HG02763 (cell line): ENCODE data around the gene EVX2.

Experiments
- ATAC-seq: cut with Tn5 transposase; IDR thresholded peaks from one replicate; pipeline ENCODE4 v1.9.1; 2021; ENCODE audit warnings: mild to moderate bottlenecking, moderate library complexity; ENCODE audit not compliant: unreplicated experiment

The EVX2 gene

DNA sequence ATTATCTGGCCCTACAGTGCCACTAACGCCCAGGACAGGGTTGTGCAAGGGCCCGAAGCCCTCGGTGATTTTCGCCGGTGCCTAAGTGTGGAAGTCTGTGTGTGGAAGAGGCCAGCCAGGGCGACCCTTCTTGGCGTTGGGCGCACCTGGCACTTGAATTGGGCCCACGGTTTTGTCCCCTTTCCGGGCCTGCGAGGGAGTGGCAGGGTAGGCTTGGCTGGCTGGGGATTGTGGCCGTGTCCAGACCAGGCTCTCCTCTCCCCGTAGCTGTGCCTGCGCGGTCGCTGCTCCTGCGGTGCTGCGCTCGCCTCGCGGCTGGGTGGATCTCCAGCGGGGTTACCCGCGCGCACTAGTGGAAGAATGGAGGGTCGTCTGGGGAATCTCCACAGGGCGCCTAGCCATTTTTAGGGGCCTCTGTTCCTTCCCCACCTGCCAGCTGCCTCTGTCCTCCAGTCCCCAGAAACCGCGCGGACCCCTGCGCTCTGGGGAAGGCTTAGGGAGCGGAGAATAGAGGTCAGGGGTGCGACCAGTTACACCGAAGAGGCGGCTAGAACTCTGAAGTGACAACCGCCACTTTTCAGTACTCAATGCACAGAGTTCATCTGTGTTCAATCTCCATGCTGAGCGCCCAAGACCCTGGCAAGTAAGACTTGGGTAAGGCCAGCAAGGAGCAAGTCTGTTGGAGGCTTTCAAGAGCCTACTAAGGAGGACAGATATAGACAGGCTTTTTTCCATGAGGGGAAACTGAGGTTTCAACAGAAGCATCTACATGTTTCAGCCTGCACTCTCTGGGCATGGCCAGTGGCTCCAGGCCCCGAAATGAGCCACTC lies 16.0 kb downstream of the EVX2 start:
- no peak for ATAC-seq

GRCh38 chr2:176066645-176067588 lies 16.8 kb downstream of the EVX2 start:
- ATAC-seq: no peak

- no peak for ATAC-seq
Measured at GRCh38 chr2:176063958-176064357, 19.8 kb downstream of the EVX2 start.

GRCh38 chr2:176056406-176056805 lies 27.4 kb downstream of the EVX2 start:
- ATAC-seq: no peak

- no peak for ATAC-seq
Measured at GRCh38 chr2:176039375-176039774, 44.4 kb downstream of the EVX2 start.

GRCh38 chr2:176038694-176039093 lies 45.1 kb downstream of the EVX2 start:
- ATAC-seq: no peak

DNA sequence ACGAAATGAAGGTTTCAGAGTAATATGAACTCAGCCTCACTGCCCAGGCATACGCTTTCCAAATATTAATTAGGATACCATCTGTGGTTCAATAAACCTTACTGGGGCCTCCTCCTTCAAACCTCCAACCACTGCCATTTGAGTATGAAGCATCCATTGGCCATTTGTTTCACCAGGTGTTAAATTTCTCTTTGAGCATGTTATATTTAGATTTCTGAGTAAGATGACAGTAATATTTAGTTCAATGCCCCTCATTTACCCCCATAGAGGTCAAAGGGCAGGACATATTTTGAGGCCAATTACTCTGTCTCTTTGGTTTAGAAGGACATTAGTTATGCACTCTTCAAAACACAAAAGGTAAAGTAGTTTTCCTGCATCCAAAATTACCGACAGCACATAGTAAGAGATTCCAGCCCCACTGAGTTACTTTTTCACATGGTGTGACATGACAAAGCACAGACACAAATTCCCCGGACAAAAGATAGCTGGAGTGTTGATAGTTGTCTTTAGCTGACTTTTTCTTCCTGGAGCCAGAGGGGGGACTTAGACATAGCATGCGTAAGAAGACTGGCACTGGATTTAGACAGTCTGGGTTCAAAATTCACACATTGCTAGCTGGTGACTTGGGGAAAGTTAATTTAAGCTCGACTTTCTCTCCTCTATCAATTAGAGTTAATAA lies 48.6 kb downstream of the EVX2 start:
- no peak for ATAC-seq

- no peak for ATAC-seq
Measured at GRCh38 chr2:176027806-176028205, 56.0 kb downstream of the EVX2 start.
